ENCODE measurements around the gene VTN. TPM values are rescaled to one million over a fixed set of nuclear protein-coding genes. Genes with fewer than 3 reads are reported as not detected.

The VTN gene
- total and polyA plus RNA-seq, 2 donors from 2014 or later, result 0.98 to 3.5 TPM

DNA sequence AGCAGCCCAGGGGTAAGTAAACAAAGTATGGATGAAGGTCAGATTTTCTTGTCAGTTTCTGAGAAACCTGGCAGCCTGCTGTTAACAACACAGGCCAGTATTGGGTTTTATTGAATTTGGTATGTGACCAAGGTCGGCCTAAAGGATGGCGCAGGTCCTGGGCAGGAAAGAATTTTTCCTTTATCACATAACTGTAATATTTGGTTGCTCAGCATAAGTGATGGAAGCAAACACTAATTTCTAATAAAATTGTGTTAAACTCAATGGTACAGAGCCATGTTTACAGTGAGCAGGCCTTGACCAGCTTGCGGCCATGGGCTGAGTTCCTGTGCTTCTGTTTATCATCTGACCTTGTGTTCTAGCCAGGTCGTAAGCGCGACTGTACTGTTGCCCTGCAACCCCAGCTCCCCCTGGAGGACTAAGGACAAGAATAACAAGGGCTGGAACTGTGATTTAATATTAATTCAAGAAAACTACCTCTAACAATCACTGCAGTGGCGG, 23.3 kb downstream of the VTN start:
- Histone ChIP-seq H3K27me3 (ENCODE audit: control insufficient read depth, insufficient read depth, low read length) (no peaks in the 10 kb centered on the region), H3K9me3 (ENCODE audit: control insufficient read depth in 2 of 3, insufficient read depth in 1 of 3, low read length in 3 of 3) (no peaks in the 10 kb centered on the region), H3K27ac (ENCODE audit: low read depth in 2 of 2, low read length in 2 of 2) (peak overlapping the region; percentile 77 to 88), H3K9ac (ENCODE audit: low read length in 3 of 3) (peak overlapping the region in 1 of 3 donors; percentile 53), H3K4me3 (ENCODE audit: low read length in 3 of 3) (peak overlapping the region in 1 of 3 donors; percentile 16), H3K4me1 (ENCODE audit: control insufficient read depth in 2 of 3, insufficient read depth in 2 of 3, low read depth in 1 of 3, low read length in 3 of 3) (peaks cover 0 to 40% (median 27%) of the 10 kb centered on the region in 3 donors), H3K36me3 (ENCODE audit: control insufficient read depth in 2 of 3, insufficient read depth in 3 of 3, low read length in 3 of 3) (peaks cover 3 to 88% (median 53%) of the 10 kb centered on the region in 3 donors)
- intact Hi-C loops (cut with DNase I), result no loop called here
- no peak for FAIRE-seq
- TF ChIP-seq CTCF (IDR thresholded peaks at IDR 0.05; ENCODE audit: borderline replicate concordance, extremely low read depth, insufficient read depth), result peak; percentile 47
- DNase-seq, result peak in 1 of 5 donors; percentile 44

DNA sequence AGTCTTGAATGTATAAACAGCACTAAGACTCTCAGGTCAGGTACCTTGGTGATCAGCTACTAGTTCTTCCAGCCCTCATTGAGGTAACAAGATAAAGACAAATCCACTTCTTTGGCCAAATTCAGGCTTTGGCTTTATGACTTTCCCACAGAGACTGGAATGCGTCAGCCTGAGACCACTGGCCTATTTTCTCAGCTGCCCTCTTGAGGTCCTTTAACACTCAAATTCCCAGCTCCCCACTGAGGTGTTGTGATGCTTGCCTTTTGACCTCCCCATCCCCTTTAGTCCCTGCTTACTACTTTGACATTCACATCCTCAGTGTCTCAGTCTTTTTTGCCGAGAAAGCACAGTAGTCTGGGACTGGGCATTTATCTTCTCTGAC, 23.9 kb downstream of the VTN start:
- H3K9me3 ChIP-seq (ENCODE audit: control insufficient read depth in 2 of 3, insufficient read depth in 1 of 3, low read length in 3 of 3), result no peaks in the 10 kb centered on the region
- peaks cover 3 to 88% (median 53%) of the 10 kb centered on the region in 3 donors for H3K36me3 ChIP-seq (ENCODE audit: control insufficient read depth in 2 of 3, insufficient read depth in 3 of 3, low read length in 3 of 3)
- DNase-seq, result no peak
- no peaks in the 10 kb centered on the region for H3K27me3 ChIP-seq (ENCODE audit: control insufficient read depth, insufficient read depth, low read length)
- peak overlapping the region in 1 of 3 donors; percentile 48 for H3K9ac ChIP-seq (ENCODE audit: low read length in 3 of 3)
- intact Hi-C loops (cut with DNase I), result no loop called here
- peaks cover 0 to 40% (median 27%) of the 10 kb centered on the region in 3 donors for H3K4me1 ChIP-seq (ENCODE audit: control insufficient read depth in 2 of 3, insufficient read depth in 2 of 3, low read depth in 1 of 3, low read length in 3 of 3)
- peak overlapping the region; percentile 77 to 88 for H3K27ac ChIP-seq (ENCODE audit: low read depth in 2 of 2, low read length in 2 of 2)
- no peak overlapping the region for H3K4me3 ChIP-seq (ENCODE audit: low read length in 3 of 3)
- TF ChIP-seq CTCF (IDR thresholded peaks at IDR 0.05; ENCODE audit: borderline replicate concordance, extremely low read depth, insufficient read depth), result no peak
- no peak for FAIRE-seq

DNA sequence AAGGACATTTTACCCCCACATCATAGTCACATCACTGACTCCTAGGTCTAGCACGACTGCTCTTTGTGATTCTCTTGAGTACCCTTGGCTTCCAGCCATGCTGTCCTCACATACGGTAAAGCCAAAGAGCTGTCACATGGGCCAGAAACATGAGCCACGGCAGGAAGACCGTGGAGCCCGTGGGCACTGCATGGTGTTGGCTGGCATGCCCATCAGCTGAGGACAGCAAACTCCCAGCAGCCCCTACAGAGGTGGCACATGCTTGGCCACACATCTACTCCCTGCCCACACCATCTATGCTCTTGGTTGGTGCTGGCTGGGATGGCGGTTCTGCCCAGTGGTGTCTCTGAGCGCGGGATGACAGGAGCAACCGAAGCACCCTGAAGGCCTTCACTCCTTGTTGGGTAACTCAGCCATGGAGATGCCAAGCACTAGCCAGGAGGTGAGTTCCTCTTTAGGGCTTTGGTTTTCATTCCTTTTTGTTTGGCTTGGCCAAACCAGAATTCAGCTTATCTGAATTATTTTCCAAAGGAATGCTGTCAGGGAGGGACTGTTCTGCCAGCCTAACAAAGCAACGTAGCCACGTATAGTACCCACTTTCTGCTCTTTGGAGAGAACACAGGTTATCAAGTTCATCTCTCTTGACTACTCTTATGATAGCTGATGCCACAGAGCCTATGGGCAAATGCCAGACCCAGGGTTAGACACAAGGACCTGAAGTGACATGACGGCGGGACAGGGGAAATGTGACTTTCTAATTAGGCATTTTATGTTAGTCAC, 24.5 kb downstream of the VTN start:
- intact Hi-C loops (cut with DNase I), result no loop called here
- TF ChIP-seq CTCF (IDR thresholded peaks at IDR 0.05; ENCODE audit: borderline replicate concordance, extremely low read depth, insufficient read depth), result no peak
- peaks cover 0 to 40% (median 27%) of the 10 kb centered on the region in 3 donors for H3K4me1 ChIP-seq (ENCODE audit: control insufficient read depth in 2 of 3, insufficient read depth in 2 of 3, low read depth in 1 of 3, low read length in 3 of 3)
- peak overlapping the region in 1 of 3 donors; percentile 48 for H3K9ac ChIP-seq (ENCODE audit: low read length in 3 of 3)
- peaks cover 3 to 86% (median 51%) of the 10 kb centered on the region in 3 donors for H3K36me3 ChIP-seq (ENCODE audit: control insufficient read depth in 2 of 3, insufficient read depth in 3 of 3, low read length in 3 of 3)
- peak overlapping the region; percentile 77 to 88 for H3K27ac ChIP-seq (ENCODE audit: low read depth in 2 of 2, low read length in 2 of 2)
- FAIRE-seq (no peak), DNase-seq (no peak)
- no peak overlapping the region for H3K4me3 ChIP-seq (ENCODE audit: low read length in 3 of 3)
- no peaks in the 10 kb centered on the region for H3K27me3 ChIP-seq (ENCODE audit: control insufficient read depth, insufficient read depth, low read length)
- H3K9me3 ChIP-seq (ENCODE audit: control insufficient read depth in 2 of 3, insufficient read depth in 1 of 3, low read length in 3 of 3), result no peaks in the 10 kb centered on the region
